ENCODE results near the gene PPP4R2.

PPP4R2 gene

GRCh38 chr3:73115806-73116205, 119.2 kb downstream of the PPP4R2 start:
- no peak for TF ChIP-seq GATA2 (IDR thresholded peaks at IDR 0.05; ENCODE audit: low read depth, low read length)
- no peak for TF ChIP-seq GATA3 (IDR thresholded peaks at IDR 0.05; ENCODE audit: low read depth, low read length)

All from SH-SY5Y (cell line).